Forelimb muscle (tissue), 1 donor: ENCODE measurements around the gene TUBA3E. TPM values are rescaled to one million over a fixed set of nuclear protein-coding genes. Genes with fewer than 3 reads are reported as not detected.
"Not testable (repeated sequence)": the region's sequence is repeated elsewhere in the genome, so short reads cannot be mapped to it uniquely, and the experiment has no call there.

Source experiments
- DNase-seq: peaks from one replicate; pipeline ENCODE4 v3.0.0-alpha.2; 2013; ENCODE audit warnings: low read depth
- polyA plus RNA-seq: library from polyadenylated mRNA; unstranded; fragments of 120-200 nt; gene quantifications from one replicate; pipeline ENCODE4 v1.2.1, GENCODE V29; 2013; ENCODE audit not compliant: insufficient read length

TUBA3E gene
- polyA plus RNA-seq, 1 donor = not detected

DNA sequence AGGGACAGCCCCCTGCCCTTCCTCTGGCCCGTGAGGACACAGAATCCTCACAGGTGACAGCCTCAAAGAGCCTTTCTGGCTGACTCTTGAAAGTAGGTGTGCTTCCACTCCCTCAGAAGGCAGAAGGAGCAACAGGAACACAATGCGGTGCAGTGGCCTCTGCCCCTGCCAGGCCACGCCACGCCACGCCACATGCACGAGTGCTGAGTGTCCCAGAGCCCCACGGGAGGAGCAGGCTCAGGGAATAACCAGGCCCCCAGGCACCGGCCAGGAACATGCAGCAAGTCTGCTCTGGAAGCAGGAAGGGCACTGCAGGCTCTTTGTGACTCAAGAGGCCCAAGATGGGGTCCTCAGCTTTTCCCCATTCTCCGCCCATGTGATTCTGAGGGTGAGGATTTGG is 35.3 kb downstream of the TUBA3E start:
- DNase-seq = no peak

- DNase-seq = not testable (repeated sequence)
Measured at GRCh38 chr2:130162486-130162885, 35.8 kb downstream of the TUBA3E start.

GRCh38 chr2:130160838-130161705 is 37.2 kb downstream of the TUBA3E start:
- not testable (repeated sequence) for DNase-seq

DNA sequence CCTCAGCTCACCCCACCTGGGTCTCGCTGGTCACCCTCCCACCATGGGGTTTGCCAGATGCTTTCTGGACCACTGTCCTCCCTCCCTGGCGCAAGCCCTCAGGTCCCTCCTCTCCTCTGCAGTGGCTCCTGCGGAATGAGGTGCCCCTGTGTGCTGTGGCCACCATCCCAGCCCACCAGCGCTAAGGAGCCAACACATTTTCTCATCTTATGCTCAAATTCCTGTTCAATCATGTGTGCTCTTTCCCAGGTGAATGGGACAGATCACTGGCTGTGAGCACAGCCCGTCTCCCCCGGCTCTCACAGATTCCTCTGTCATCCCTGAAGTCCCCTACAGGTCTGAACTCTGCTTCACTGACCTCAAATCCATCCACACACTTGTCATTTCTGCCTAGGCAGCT is 38.1 kb downstream of the TUBA3E start:
- DNase-seq = no peak

GRCh38 chr2:130159376-130159775 is 38.9 kb downstream of the TUBA3E start:
- DNase-seq = not testable (repeated sequence)

DNA sequence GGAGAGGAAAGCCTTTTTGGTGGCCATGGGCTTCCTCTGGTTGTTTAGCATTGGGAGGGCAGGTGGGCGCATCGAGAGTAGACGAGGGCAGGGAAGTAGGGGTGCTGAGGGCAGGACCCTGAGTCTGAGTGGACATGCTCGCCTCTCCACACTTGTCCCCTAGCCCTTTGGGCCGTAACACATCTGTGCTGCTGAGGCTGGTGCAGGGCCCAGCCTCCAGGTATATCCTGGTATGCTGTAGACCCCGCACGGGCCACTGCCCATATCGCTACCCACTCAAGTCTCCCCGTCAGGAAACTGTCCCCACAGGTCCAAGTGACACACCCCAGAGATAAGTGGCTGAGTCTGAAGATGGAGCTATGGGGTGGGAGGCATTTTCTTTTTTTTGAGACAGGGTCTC is 39.6 kb downstream of the TUBA3E start:
- DNase-seq = no peak

DNA sequence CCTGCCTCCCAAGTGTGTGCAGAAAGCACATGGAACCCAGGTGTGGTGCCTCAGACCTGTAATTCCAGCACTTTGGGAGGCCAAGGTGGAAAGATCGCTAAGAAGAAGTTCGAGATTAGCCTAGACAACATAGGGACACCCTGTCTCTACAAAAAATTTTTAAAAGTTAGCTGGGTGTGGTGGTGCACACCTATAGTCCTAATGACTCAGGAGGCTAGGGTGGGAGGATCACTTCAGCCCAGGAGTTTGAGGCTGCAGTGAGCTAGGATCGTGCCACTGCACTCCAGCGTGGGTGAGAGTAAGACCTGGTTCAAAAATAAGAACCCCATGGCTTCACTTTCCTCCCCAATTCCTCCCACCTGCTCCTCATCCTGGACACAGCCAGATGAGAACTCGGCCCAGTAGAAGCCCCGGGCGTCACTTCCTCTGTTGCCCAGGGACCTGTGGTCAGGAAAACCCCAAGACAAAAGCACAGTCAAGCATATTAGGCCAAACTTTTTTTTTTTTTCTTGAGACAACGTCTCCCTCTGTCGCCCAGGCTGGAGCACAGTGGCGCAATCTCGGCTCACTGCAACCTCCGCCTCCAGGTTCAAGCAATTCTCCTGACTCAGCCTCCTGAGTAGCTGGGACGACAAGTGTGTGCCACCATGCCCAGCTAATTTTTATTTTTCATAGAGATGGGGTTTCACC is 40.3 kb downstream of the TUBA3E start:
- not testable (repeated sequence) for DNase-seq

DNA sequence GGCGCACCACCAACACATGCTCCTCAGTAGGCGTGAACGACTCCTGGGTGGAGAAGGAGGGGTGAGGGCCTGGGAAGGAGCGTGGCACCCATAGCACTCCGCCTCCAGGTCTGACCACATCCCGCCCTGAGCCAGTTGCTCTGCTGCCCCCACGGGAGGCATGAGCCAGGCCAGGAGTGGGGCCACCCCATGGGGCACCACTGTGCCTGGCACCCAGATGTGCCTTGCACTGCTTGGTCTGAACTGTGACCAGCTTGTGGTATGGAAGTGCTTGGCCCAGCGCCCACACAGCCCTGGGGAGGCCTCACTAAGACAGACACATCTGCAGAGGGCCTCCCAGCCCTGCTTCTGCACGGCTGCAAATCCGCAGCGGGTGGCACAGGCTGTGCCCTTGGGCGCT is 40.9 kb downstream of the TUBA3E start:
- DNase-seq = not testable (repeated sequence)

- no peak for DNase-seq
Measured at GRCh38 chr2:130156624-130157004, 41.6 kb downstream of the TUBA3E start.

DNA sequence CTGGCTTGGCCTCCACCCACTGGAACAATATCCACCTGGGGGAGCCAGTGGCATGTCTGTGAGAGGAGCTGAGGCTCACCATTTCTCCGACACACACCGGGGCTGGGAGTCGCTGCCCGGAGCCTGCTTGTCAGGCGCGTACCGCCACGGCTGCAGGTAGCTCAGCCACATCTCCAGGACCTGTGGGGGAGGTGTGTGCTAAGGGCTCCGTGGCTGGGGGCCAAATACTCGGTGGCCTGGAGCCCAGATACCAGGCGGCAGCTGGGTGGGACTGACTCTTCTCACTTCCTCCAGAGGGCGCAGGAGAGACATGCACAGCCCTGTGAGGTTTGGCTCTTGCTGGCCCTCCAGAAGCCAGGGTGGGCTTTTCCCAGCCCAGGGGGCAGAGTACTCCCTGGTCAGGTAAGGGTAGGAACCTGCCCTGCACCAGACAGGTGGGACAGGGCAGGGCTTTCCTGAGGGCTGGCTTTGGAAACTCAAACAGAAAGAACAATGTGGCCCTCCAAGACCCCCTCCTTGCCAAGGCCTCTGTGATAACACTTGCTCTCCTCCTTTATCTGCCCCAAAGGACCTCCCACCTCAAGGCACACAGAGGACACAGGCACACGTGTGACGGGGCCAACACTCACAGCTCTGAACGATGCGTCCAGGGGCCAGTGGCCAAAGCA is 42.1 kb downstream of the TUBA3E start:
- not testable (repeated sequence) for DNase-seq

GRCh38 chr2:130154773-130155765 is 43.2 kb downstream of the TUBA3E start:
- no peak for DNase-seq

DNA sequence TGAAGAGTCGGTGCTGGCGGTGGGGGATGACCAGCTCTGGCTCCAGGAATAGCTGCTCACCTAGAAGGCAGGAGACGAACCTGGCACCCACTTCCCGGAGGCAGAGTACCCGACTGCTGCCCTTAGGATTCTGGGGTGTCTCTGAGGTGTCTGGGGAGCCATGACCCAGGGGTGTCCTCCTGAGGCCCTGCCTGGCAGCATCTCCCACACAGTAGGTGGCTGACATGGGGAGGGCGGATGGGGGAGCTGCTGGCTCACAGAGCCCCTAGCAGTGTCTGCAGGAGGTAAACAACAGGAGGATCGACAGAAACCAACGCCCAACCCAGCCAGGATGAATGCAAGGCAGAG is 43.8 kb downstream of the TUBA3E start:
- DNase-seq = not testable (repeated sequence)

DNA sequence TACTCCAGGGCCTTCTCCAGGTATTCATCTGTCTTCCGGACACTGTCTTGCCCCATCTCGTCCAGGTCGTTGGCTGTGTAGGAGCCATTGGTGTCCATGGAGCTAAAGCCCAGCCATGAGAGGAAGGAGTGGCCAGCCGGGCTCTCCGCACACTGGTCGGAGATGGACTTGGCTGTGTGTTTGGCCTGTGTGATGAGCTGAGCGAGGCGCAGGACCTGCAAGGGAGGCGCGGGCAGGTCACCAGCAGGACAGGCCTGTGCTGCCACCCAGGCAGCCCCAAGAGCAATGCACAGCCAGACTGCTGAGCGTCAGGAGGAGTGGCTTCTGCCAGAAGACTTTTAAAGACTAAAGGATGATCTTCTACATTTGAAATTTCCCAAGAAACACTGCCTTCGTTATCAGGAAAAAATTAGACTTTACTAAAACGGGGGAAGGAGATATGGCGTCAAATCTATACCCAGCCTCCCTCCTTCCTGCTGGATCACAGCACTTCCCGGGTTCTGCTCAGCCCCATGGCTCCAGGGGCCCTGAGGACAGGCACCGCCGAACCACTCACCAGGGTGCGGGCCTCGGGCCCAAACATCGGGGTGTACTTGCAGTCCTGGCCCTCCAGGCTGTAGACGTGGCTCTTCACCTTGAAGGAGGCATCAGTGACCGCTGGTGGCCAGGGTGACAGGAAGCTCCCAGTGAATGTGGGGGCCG is 44.4 kb downstream of the TUBA3E start:
- not testable (repeated sequence) for DNase-seq

- no peak for DNase-seq
Measured at GRCh38 chr2:130152816-130153595, 45.2 kb downstream of the TUBA3E start.

GRCh38 chr2:130152136-130152815 is 46.0 kb downstream of the TUBA3E start:
- DNase-seq = not testable (repeated sequence)

GRCh38 chr2:130151145-130151512 is 47.1 kb downstream of the TUBA3E start:
- DNase-seq = not testable (repeated sequence)

DNA sequence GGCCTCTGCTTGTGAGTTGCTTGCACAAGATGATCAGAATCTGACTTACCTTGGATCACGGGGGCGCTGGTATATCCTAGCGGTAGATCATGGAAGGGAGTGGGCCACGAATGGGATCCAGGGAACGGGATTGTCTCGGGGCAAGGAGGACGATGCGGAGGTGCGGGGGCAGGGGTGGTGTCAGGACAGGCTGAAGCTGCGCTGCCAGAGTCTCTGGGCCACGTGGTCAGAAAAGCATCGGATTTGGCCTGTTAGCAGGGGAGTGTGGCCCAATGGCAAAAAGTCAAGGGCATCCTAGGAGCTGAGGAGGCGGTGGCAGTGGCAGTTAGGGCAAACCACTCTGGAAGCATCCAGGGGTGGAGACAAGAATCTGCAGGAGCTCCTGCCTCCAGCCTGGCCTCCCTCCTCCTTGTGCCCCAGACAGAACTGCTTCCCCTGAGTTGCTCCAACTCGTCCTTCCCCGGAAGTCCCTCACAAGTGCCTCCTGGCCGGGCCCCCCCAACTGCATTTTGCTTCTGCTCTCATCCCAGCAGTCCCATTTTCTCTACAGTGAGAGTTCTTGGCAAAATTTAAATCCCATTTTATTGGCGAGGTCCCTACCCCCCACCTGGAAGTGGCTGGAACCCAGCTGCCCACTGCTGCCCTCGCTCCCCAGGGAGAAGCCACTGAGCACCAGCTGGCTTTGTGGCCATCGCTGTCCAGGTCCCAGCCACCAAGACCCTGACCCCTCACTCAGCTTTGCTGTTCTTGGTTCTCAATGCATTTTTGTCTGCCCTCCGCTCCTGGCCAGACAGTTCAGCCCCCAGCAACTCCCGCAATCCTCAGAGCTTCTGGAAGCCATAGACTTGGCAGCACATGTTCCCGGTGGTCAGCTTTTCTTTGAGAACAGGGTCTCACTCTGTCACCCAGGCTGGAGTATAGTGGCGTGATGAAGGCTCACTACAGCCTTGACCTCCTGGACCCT is 47.8 kb downstream of the TUBA3E start:
- DNase-seq = no peak

DNA sequence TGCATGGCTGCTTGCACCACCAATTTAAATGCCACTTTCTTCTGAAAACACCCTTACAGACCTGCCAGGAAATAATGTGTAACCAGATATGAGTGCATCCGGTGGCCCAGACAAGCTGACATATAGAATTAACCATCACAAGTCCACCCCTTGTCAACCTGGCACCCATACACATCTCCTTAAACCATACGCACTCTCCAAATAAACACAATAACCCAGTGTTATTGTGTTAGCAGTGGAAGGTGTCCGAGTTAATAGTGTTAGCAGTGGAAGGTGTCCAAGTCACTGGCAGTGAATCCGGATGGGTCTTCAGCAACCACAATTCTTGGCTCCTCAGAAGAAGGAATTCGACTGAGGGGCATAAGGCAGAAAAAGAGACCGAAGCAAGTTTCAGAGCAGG is 49.7 kb downstream of the TUBA3E start:
- DNase-seq = not testable (repeated sequence)
